Stimulated activated memory B cell treated with anti-CD40 and anti-IgM and Interleukin-4, amounts not matched to agents 10 μg/mL and 1 μg/mL and 100 μg/mL, for 72 hours (primary cell): Measurements from ENCODE around the gene MAPT.

Experiments used
- ATAC-seq: fragments of 150-1000 bp; cut with Tn5 transposase; 2 replicates; pipeline ENCODE4 v1.10.0; 2021
- H3K27ac Mint-ChIP-seq: one replicate; pipeline ENCODE4 v1.8.0; 2022; ENCODE audit warnings: mild to moderate bottlenecking, mixed read lengths
- H3K27me3 Mint-ChIP-seq: one replicate; pipeline ENCODE4 v1.8.0; 2022; ENCODE audit warnings: mixed read lengths
- H3K36me3 Mint-ChIP-seq: one replicate; pipeline ENCODE4 v1.8.0; 2022; ENCODE audit warnings: mixed read lengths
- H3K4me1 Mint-ChIP-seq: one replicate; pipeline ENCODE4 v1.8.0; 2022; ENCODE audit warnings: mixed read lengths
- H3K4me3 Mint-ChIP-seq: one replicate; pipeline ENCODE4 v1.8.0; 2022; ENCODE audit warnings: mild to moderate bottlenecking, moderate library complexity, mixed read lengths
- H3K9me3 Mint-ChIP-seq: one replicate; pipeline ENCODE4 v1.8.0; 2022; ENCODE audit warnings: mixed read lengths

MAPT gene

GRCh38 chr17:45958994-45959665, 64.8 kb downstream of the MAPT start:
- no peaks in the 10 kb centered on the region for H3K4me1 Mint-ChIP-seq
- no peak overlapping the region for H3K27ac Mint-ChIP-seq
- no peaks in the 10 kb centered on the region for H3K36me3 Mint-ChIP-seq
- no peak overlapping the region for H3K4me3 Mint-ChIP-seq
- H3K9me3 Mint-ChIP-seq = no peaks in the 10 kb centered on the region
- ATAC-seq = no peak
- H3K27me3 Mint-ChIP-seq = peaks cover 15% of the 10 kb centered on the region

GRCh38 chr17:45960311-45960710, 66.0 kb downstream of the MAPT start:
- no peaks in the 10 kb centered on the region for H3K36me3 Mint-ChIP-seq

GRCh38 chr17:45961206-45961605, 66.9 kb downstream of the MAPT start:
- no peak for ATAC-seq
- H3K4me1 Mint-ChIP-seq = no peaks in the 10 kb centered on the region
- no peaks in the 10 kb centered on the region for H3K9me3 Mint-ChIP-seq
- H3K27ac Mint-ChIP-seq = no peak overlapping the region
- no peaks in the 10 kb centered on the region for H3K27me3 Mint-ChIP-seq
- no peak overlapping the region for H3K4me3 Mint-ChIP-seq
- H3K36me3 Mint-ChIP-seq = no peaks in the 10 kb centered on the region

More at GRCh38 chr17:45960311-45960710, 66.0 kb downstream of the MAPT start:
- no peak overlapping the region for H3K27ac Mint-ChIP-seq
- H3K4me3 Mint-ChIP-seq = no peak overlapping the region
- peaks cover 7% of the 10 kb centered on the region for H3K27me3 Mint-ChIP-seq
- no peaks in the 10 kb centered on the region for H3K9me3 Mint-ChIP-seq
- ATAC-seq = no peak
- H3K4me1 Mint-ChIP-seq = no peaks in the 10 kb centered on the region

GRCh38 chr17:45962221-45962972, 68.0 kb downstream of the MAPT start:
- no peaks in the 10 kb centered on the region for H3K9me3 Mint-ChIP-seq
- ATAC-seq = no peak
- H3K36me3 Mint-ChIP-seq = no peaks in the 10 kb centered on the region
- H3K4me1 Mint-ChIP-seq = no peaks in the 10 kb centered on the region
- no peak overlapping the region for H3K4me3 Mint-ChIP-seq
- no peak overlapping the region for H3K27ac Mint-ChIP-seq
- H3K27me3 Mint-ChIP-seq = peaks cover 6% of the 10 kb centered on the region

- H3K27ac Mint-ChIP-seq = no peak overlapping the region
- H3K36me3 Mint-ChIP-seq = no peaks in the 10 kb centered on the region
- peaks cover 14% of the 10 kb centered on the region for H3K27me3 Mint-ChIP-seq
Measured at GRCh38 chr17:45963283-45963682, 68.9 kb downstream of the MAPT start.

GRCh38 chr17:45963889-45964288, 69.5 kb downstream of the MAPT start:
- H3K4me3 Mint-ChIP-seq = no peak overlapping the region
- peaks cover 15% of the 10 kb centered on the region for H3K27me3 Mint-ChIP-seq
- H3K27ac Mint-ChIP-seq = no peak overlapping the region
- H3K36me3 Mint-ChIP-seq = no peaks in the 10 kb centered on the region
- H3K4me1 Mint-ChIP-seq = no peaks in the 10 kb centered on the region
- H3K9me3 Mint-ChIP-seq = no peaks in the 10 kb centered on the region
- no peak for ATAC-seq

More at GRCh38 chr17:45963283-45963682, 68.9 kb downstream of the MAPT start:
- H3K4me3 Mint-ChIP-seq = no peak overlapping the region
- no peaks in the 10 kb centered on the region for H3K9me3 Mint-ChIP-seq
- ATAC-seq = no peak
- H3K4me1 Mint-ChIP-seq = no peaks in the 10 kb centered on the region

- H3K4me1 Mint-ChIP-seq = no peaks in the 10 kb centered on the region
- peaks cover 20% of the 10 kb centered on the region for H3K27me3 Mint-ChIP-seq
- H3K36me3 Mint-ChIP-seq = no peaks in the 10 kb centered on the region
- no peak overlapping the region for H3K4me3 Mint-ChIP-seq
- peaks cover 2% of the 10 kb centered on the region for H3K9me3 Mint-ChIP-seq
- no peak for ATAC-seq
- no peak overlapping the region for H3K27ac Mint-ChIP-seq
Measured at GRCh38 chr17:45964634-45965033, 70.3 kb downstream of the MAPT start.

- Mint-ChIP-seq H3K36me3 (no peaks in the 10 kb centered on the region), H3K27me3 (peaks cover 27% of the 10 kb centered on the region), H3K4me1 (no peaks in the 10 kb centered on the region), H3K9me3 (peaks cover 6% of the 10 kb centered on the region), H3K27ac (no peak overlapping the region), H3K4me3 (no peak overlapping the region)
- no peak for ATAC-seq
Measured at GRCh38 chr17:45965812-45966211, 71.5 kb downstream of the MAPT start.

GRCh38 chr17:45966606-45967280, 72.4 kb downstream of the MAPT start:
- Mint-ChIP-seq H3K36me3 (no peaks in the 10 kb centered on the region), H3K9me3 (peaks cover 6% of the 10 kb centered on the region)
- no peak for ATAC-seq

GRCh38 chr17:45967378-45967777, 73.0 kb downstream of the MAPT start:
- H3K27me3 Mint-ChIP-seq = peaks cover 27% of the 10 kb centered on the region

More at GRCh38 chr17:45966606-45967280, 72.4 kb downstream of the MAPT start:
- H3K27me3 Mint-ChIP-seq = peaks cover 27% of the 10 kb centered on the region
- no peak overlapping the region for H3K4me3 Mint-ChIP-seq
- H3K4me1 Mint-ChIP-seq = no peaks in the 10 kb centered on the region
- no peak overlapping the region for H3K27ac Mint-ChIP-seq

GRCh38 chr17:45968732-45969131, 74.4 kb downstream of the MAPT start:
- ATAC-seq = no peak
- no peak overlapping the region for H3K4me3 Mint-ChIP-seq
- H3K9me3 Mint-ChIP-seq = peaks cover 8% of the 10 kb centered on the region
- H3K36me3 Mint-ChIP-seq = no peaks in the 10 kb centered on the region
- no peaks in the 10 kb centered on the region for H3K4me1 Mint-ChIP-seq
- peaks cover 27% of the 10 kb centered on the region for H3K27me3 Mint-ChIP-seq
- H3K27ac Mint-ChIP-seq = no peak overlapping the region

More at GRCh38 chr17:45967378-45967777, 73.0 kb downstream of the MAPT start:
- no peak overlapping the region for H3K27ac Mint-ChIP-seq
- H3K4me1 Mint-ChIP-seq = no peaks in the 10 kb centered on the region
- H3K4me3 Mint-ChIP-seq = no peak overlapping the region
- no peaks in the 10 kb centered on the region for H3K36me3 Mint-ChIP-seq
- ATAC-seq = no peak
- H3K9me3 Mint-ChIP-seq = peaks cover 7% of the 10 kb centered on the region

- ATAC-seq = no peak
- peaks cover 6% of the 10 kb centered on the region for H3K4me1 Mint-ChIP-seq
- no peak overlapping the region for H3K27ac Mint-ChIP-seq
- no peaks in the 10 kb centered on the region for H3K36me3 Mint-ChIP-seq
- H3K4me3 Mint-ChIP-seq = no peak overlapping the region
- H3K9me3 Mint-ChIP-seq = peaks cover 8% of the 10 kb centered on the region
- H3K27me3 Mint-ChIP-seq = peaks cover 27% of the 10 kb centered on the region
Measured at GRCh38 chr17:45969726-45970125, 75.4 kb downstream of the MAPT start.

GRCh38 chr17:45970659-45971058, 76.3 kb downstream of the MAPT start:
- Mint-ChIP-seq H3K4me3 (no peak overlapping the region), H3K27ac (no peak overlapping the region), H3K9me3 (peaks cover 8% of the 10 kb centered on the region), H3K27me3 (peaks cover 27% of the 10 kb centered on the region), H3K36me3 (no peaks in the 10 kb centered on the region), H3K4me1 (peaks cover 15% of the 10 kb centered on the region)
- ATAC-seq = no peak

- Mint-ChIP-seq H3K36me3 (no peaks in the 10 kb centered on the region), H3K27me3 (peaks cover 27% of the 10 kb centered on the region), H3K9me3 (peaks cover 8% of the 10 kb centered on the region), H3K27ac (no peak overlapping the region), H3K4me3 (no peak overlapping the region), H3K4me1 (peaks cover 25% of the 10 kb centered on the region)
- ATAC-seq = no peak
Measured at GRCh38 chr17:45971698-45972141, 77.4 kb downstream of the MAPT start.

- no peak for ATAC-seq
- Mint-ChIP-seq H3K27me3 (peaks cover 20% of the 10 kb centered on the region), H3K4me3 (no peak overlapping the region), H3K36me3 (no peaks in the 10 kb centered on the region), H3K9me3 (peaks cover 8% of the 10 kb centered on the region), H3K4me1 (peaks cover 25% of the 10 kb centered on the region), H3K27ac (no peak overlapping the region)
Measured at GRCh38 chr17:45972531-45972930, 78.2 kb downstream of the MAPT start.
